IMR-90 (cell line): ENCODE data around the gene APOBEC3H. TPM values are rescaled to one million over a fixed set of nuclear protein-coding genes. Genes with fewer than 3 reads are reported as not detected.

ENCODE experiments used
- ATAC-seq: fragments of 200-7000 bp; cut with Tn5 transposase; 2 replicates; pipeline ENCODE4 v1.9.1; 2020; ENCODE audit warnings: low read depth, mild to moderate bottlenecking, moderate library complexity
- BruUV-seq: library from RNA; stranded (reverse); fragments of 400-500 nt; replicated peaks from 2 replicates; lab custom pipeline; 2021; lab: Mats Ljungman, UMichigan
- CTCF ChIA-PET: fragments of 300-600 bp; formaldehyde crosslinking; extraction: SDS; loops from one replicate; lab custom pipeline; 2021; ENCODE audit warnings: antibody characterized with exemption; lab: Yijun Ruan, JAX
- POLR2A ChIA-PET: fragments of 300-600 bp; sonication (Branson Sonifier 250); formaldehyde crosslinking; loops from one replicate; lab custom pipeline; 2022; ENCODE audit warnings: antibody characterized with exemption; ENCODE audit not compliant: unreplicated experiment; lab: Charles Lee
- DNase-seq: peaks from one replicate; pipeline ENCODE4 v3.0.0; 2013
- H2AFZ ChIP-seq: replicated peaks from 2 replicates; pipeline ENCODE3; 2013; ENCODE audit warnings: low read length, mild to moderate bottlenecking; ENCODE audit not compliant: poor library complexity
- H2AK5ac ChIP-seq: 2 replicates; pipeline ENCODE4 v1.6.1; 2013; ENCODE audit warnings: low read depth, low read length, inconsistent platforms
- H2AK9ac ChIP-seq: replicated peaks from 2 replicates; pipeline ENCODE3; 2013; ENCODE audit warnings: mild to moderate bottlenecking, low read depth, low read length, moderate library complexity; ENCODE audit not compliant: poor library complexity
- H2BK120ac ChIP-seq: 2 replicates; pipeline ENCODE4 v1.6.1; 2013; ENCODE audit warnings: low read depth, low read length, inconsistent platforms
- H2BK15ac ChIP-seq: 3 replicates; pipeline ENCODE4 v1.6.1; 2013; ENCODE audit warnings: low read depth, low read length, inconsistent platforms
- H2BK20ac ChIP-seq: 2 replicates; pipeline ENCODE4 v1.6.1; 2013; ENCODE audit warnings: low read depth, mild to moderate bottlenecking, inconsistent platforms, low read length, moderate library complexity
- H2BK5ac ChIP-seq: 2 replicates; pipeline ENCODE4 v1.6.1; 2013; ENCODE audit warnings: mild to moderate bottlenecking, low read depth, low read length, inconsistent platforms; ENCODE audit not compliant: poor library complexity, severe bottlenecking
- H3K14ac ChIP-seq: replicated peaks from 2 replicates; pipeline ENCODE4 v1.6.1; 2013; ENCODE audit warnings: low read depth, low read length, inconsistent platforms
- H3K18ac ChIP-seq: 2 replicates; pipeline ENCODE4 v1.6.1; 2013; ENCODE audit warnings: low read depth, low read length, control low read depth
- H3K23ac ChIP-seq: 2 replicates; pipeline ENCODE4 v1.6.1; 2013; ENCODE audit warnings: low read depth, low read length, inconsistent platforms
- H3K27ac ChIP-seq: 2 replicates; pipeline ENCODE4 v1.5.1; 2013; ENCODE audit warnings: mild to moderate bottlenecking, control low read depth, low read length; ENCODE audit not compliant: insufficient read depth
- H3K27me3 ChIP-seq: 2 replicates; pipeline ENCODE4 v1.6.1; 2013; ENCODE audit warnings: low read length; ENCODE audit not compliant: control insufficient read depth, insufficient read depth
- H3K36me3 ChIP-seq: 2 replicates; pipeline ENCODE4 v1.6.1; 2013; ENCODE audit warnings: low read length, mixed read lengths; ENCODE audit not compliant: control insufficient read depth, insufficient read depth
- H3K4ac ChIP-seq: 2 replicates; pipeline ENCODE4 v1.6.1; 2013; ENCODE audit warnings: low read depth, low read length, inconsistent platforms
- H3K4me1 ChIP-seq: 2 replicates; pipeline ENCODE4 v1.6.1; 2013; ENCODE audit warnings: low read length, mixed read lengths; ENCODE audit not compliant: control insufficient read depth, insufficient read depth
- H3K4me2 ChIP-seq: 2 replicates; pipeline ENCODE4 v1.6.1; 2013; ENCODE audit warnings: low read depth, mild to moderate bottlenecking, control low read depth, low read length, moderate library complexity
- H3K4me3 ChIP-seq: 2 replicates; pipeline ENCODE4 v1.5.1; 2013; ENCODE audit warnings: low read depth, mild to moderate bottlenecking, control low read depth, low read length, moderate library complexity; ENCODE audit not compliant: insufficient read depth
- H3K56ac ChIP-seq: 2 replicates; pipeline ENCODE4 v1.6.1; 2013; ENCODE audit warnings: low read length, inconsistent platforms; ENCODE audit not compliant: insufficient read depth; ENCODE audit errors: extremely low read depth
- H3K79me1 ChIP-seq, 2 experiments: 2 replicates each; pipeline ENCODE4 v1.6.1; 2013; ENCODE audit warnings: low read length in 2 of 2, inconsistent platforms in 1 of 2, low read depth in 1 of 2
- H3K9ac ChIP-seq: 2 replicates; pipeline ENCODE4 v1.6.1; 2013; ENCODE audit warnings: low read depth, low read length, control low read depth
- H3K9me1 ChIP-seq: 2 replicates; pipeline ENCODE4 v1.6.1; 2013; ENCODE audit warnings: low read length, inconsistent platforms; ENCODE audit not compliant: insufficient read depth
- H3K9me3 ChIP-seq: 2 replicates; pipeline ENCODE4 v1.6.1; 2013; ENCODE audit warnings: low read length; ENCODE audit not compliant: control insufficient read depth, insufficient read depth
- H4K20me1 ChIP-seq: 2 replicates; pipeline ENCODE4 v1.6.1; 2013; ENCODE audit warnings: low read length, inconsistent platforms; ENCODE audit not compliant: insufficient read depth
- H4K5ac ChIP-seq: 2 replicates; pipeline ENCODE4 v1.6.1; 2013; ENCODE audit warnings: mild to moderate bottlenecking, low read depth, low read length, control low read depth
- H4K8ac ChIP-seq, 2 experiments: 2 replicates each; pipeline ENCODE4 v1.6.1; 2013; ENCODE audit warnings: low read depth in 2 of 2, low read length in 2 of 2, control low read depth in 1 of 2, inconsistent platforms in 1 of 2
- H4K91ac ChIP-seq: 2 replicates; pipeline ENCODE4 v1.6.1; 2013; ENCODE audit warnings: low read depth, low read length, inconsistent platforms; ENCODE audit not compliant: insufficient read depth
- BHLHE40 ChIP-seq: fragments of 150-350 bp; IDR thresholded peaks from 2 replicates; pipeline ENCODE4 v1.6.1; 2016; ENCODE audit warnings: mild to moderate bottlenecking, low read depth, low read length
- CEBPB ChIP-seq: IDR thresholded peaks from 2 replicates; pipeline ENCODE4 v1.6.1; 2012; ENCODE audit warnings: low read depth, low read length, improper control_type of control experiment
- CHD1 ChIP-seq: IDR thresholded peaks from 2 replicates; pipeline ENCODE4 v1.6.1; 2012; ENCODE audit warnings: low read depth, low read length, improper control_type of control experiment
- CTCF ChIP-seq: conservative IDR thresholded peaks from 2 replicates; pipeline ENCODE4 v1.5.1; 2012; ENCODE audit warnings: mild to moderate bottlenecking, low read depth, low read length, improper control_type of control experiment
- ELK1 ChIP-seq: fragments of 150-350 bp; IDR thresholded peaks from 2 replicates; pipeline ENCODE4 v1.6.1; 2016; ENCODE audit warnings: low read depth, mild to moderate bottlenecking, low read length, moderate library complexity, borderline replicate concordance
- FOS ChIP-seq: fragments of 150-350 bp; IDR thresholded peaks from 2 replicates; pipeline ENCODE4 v1.6.1; 2016; ENCODE audit warnings: low read depth, low read length
- MAFK ChIP-seq: IDR thresholded peaks from 2 replicates; pipeline ENCODE4 v1.6.1; 2012; ENCODE audit warnings: low read depth, low read length, improper control_type of control experiment
- MAZ ChIP-seq: IDR thresholded peaks from 2 replicates; pipeline ENCODE4 v1.6.1; 2012; ENCODE audit warnings: low read depth, mild to moderate bottlenecking, low read length, improper control_type of control experiment, moderate library complexity, borderline replicate concordance
- MXI1 ChIP-seq: IDR thresholded peaks from 2 replicates; pipeline ENCODE4 v1.6.1; 2012; ENCODE audit warnings: low read depth, mild to moderate bottlenecking, low read length, moderate library complexity, borderline replicate concordance
- NFE2L2 ChIP-seq: fragments of 150-350 bp; IDR thresholded peaks from 2 replicates; pipeline ENCODE4 v1.6.1; 2016; ENCODE audit warnings: low read depth, mild to moderate bottlenecking, low read length
- POLR2A ChIP-seq: IDR thresholded peaks from 2 replicates; pipeline ENCODE4 v1.6.1; 2012; ENCODE audit warnings: mild to moderate bottlenecking, low read depth, low read length
- RAD21 ChIP-seq: IDR thresholded peaks from 2 replicates; pipeline ENCODE4 v1.6.1; 2012; ENCODE audit warnings: low read length, improper control_type of control experiment
- RCOR1 ChIP-seq: IDR thresholded peaks from 2 replicates; pipeline ENCODE4 v1.6.1; 2012; ENCODE audit warnings: mild to moderate bottlenecking, low read length, improper control_type of control experiment; ENCODE audit not compliant: insufficient replicate concordance
- RFX5 ChIP-seq: IDR thresholded peaks from 2 replicates; pipeline ENCODE4 v1.8.0; 2012; ENCODE audit warnings: low read depth, mild to moderate bottlenecking, low read length, moderate library complexity
- SMC3 ChIP-seq: fragments of 150-350 bp; IDR thresholded peaks from 2 replicates; pipeline ENCODE4 v1.6.1; 2016; ENCODE audit warnings: low read depth, mild to moderate bottlenecking, antibody characterized with exemption, low read length, moderate library complexity
- WGBS, 2 experiments: methylation state at CpG; one replicate each; pipeline versions ENCODE4 v1.1.5 to v1.1.7; 2013; ENCODE audit warnings: missing lambda C conversion rate in 2 of 2; ENCODE audit not compliant: insufficient read length in 1 of 2; ENCODE audit errors: extremely low coverage in 2 of 2; 5-methylcytosine and 5-hydroxymethylcytosine counted together
- dilution Hi-C: fragments of 300-500 bp; cut with HindIII; formaldehyde crosslinking; loops from one replicate; pipeline ENCODE4 v1.14.3; 2018; ENCODE audit warnings: low sequenced_read_pairs; ENCODE audit not compliant: unreplicated experiment
- in situ Hi-C: fragments of 300-500 bp; cut with MboI; formaldehyde crosslinking; loops from 3 replicates; pipeline ENCODE4 v1.14.3; 2019; ENCODE audit warnings: low sequenced_read_pairs, inconsistent platforms, mixed read lengths
- intact Hi-C: fragments of 100-400 bp; cut with micrococcal nuclease; formaldehyde crosslinking; loops from 2 replicates; pipeline ENCODE4 v1.10.0; 2022
- polyA plus RNA-seq, 3 experiments: library from polyadenylated mRNA; depleted of rRNA; stranded (reverse); fragments of >200 nt; gene quantifications; 2 replicates each; pipeline ENCODE4 v1.2.3, GENCODE V29; 2012; ENCODE audit warnings: low replicate concordance in 1 of 3
- total RNA-seq: library from RNA; depleted of rRNA; stranded (reverse); fragments of >200 nt; gene quantifications from 2 replicates; pipeline ENCODE4 v1.2.3, GENCODE V29; 2012
- TF ChIP-seq, protein P1 (sequence below): fragments of 150-350 bp; IDR thresholded peaks from 2 replicates; pipeline ENCODE4 v1.6.1; 2017; ENCODE audit warnings: mild to moderate bottlenecking, antibody characterized with exemption, low read length, low read depth

Gene APOBEC3H
- total and polyA plus RNA-seq, 2 of the 4 experiments (the other 2 are of a cell fraction): 0.18 TPM; not detected in 1

DNA sequence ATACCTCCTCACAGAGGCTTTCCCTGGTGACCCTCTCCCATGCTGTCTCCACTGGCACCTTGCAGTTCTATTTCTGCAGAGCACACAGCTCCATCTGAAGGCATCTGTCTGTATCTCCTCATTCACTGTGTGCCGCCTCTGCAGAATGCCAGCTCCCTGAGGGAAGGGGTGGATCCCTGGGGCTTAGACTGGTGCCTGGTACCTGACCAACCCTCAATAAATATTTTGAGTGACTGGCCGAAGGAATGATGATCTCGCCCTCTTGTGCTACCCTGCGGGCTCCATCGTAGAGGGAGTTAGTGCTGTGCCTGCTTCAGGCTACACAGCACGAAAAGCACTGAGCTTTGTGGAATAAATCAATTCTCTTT is 53.8 kb downstream of the APOBEC3H start:
- Histone ChIP-seq H3K4me3 (no peak overlapping the region), H3K79me1 (peaks cover 2 to 3% of the 10 kb centered on the region in 2 experiments; a peak in 2 of 4 replicates), H3K9ac (no peak overlapping the region), H3K4ac (no peak overlapping the region), H3K27me3 (peaks cover 21% of the 10 kb centered on the region), H4K8ac (no peak overlapping the region), H2AK5ac (no peak overlapping the region), H3K27ac (no peak overlapping the region), H3K56ac (no peak overlapping the region), H2BK5ac (no peak overlapping the region), H4K20me1 (no peaks in the 10 kb centered on the region), H2BK15ac (no peak overlapping the region), H3K9me1 (no peaks in the 10 kb centered on the region), H3K23ac (no peak overlapping the region), H4K91ac (no peak overlapping the region), H3K14ac (no peak overlapping the region), H2AFZ (no peak overlapping the region), H3K36me3 (0 out of 2 replicates have a peak, but pooled peaks cover 2% of the 10 kb centered on the region), H3K4me2 (no peak overlapping the region; the same call in 1 of the 2 replicates), H2AK9ac (peak overlapping the region; percentile 37), H3K9me3 (no peaks in the 10 kb centered on the region), H2BK120ac (no peak overlapping the region), H3K4me1 (peaks cover 5% of the 10 kb centered on the region), H2BK20ac (no peak overlapping the region), H3K18ac (no peak overlapping the region), H4K5ac (no peak overlapping the region)
- DNase-seq (no peak), ATAC-seq (no peak)
- intact Hi-C loops: no loop called here
- no CpG with 5 or more reads among the region's 6 CpGs for WGBS, 2 experiments
- no peak for TF ChIP-seq MXI1
- TF ChIP-seq BHLHE40: no peak
- TF ChIP-seq, protein P1, sequence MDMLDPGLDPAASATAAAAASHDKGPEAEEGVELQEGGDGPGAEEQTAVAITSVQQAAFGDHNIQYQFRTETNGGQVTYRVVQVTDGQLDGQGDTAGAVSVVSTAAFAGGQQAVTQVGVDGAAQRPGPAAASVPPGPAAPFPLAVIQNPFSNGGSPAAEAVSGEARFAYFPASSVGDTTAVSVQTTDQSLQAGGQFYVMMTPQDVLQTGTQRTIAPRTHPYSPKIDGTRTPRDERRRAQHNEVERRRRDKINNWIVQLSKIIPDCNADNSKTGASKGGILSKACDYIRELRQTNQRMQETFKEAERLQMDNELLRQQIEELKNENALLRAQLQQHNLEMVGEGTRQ: no peak
- no peak for TF ChIP-seq POLR2A
- TF ChIP-seq CTCF: no peak
- TF ChIP-seq RCOR1: no peak
- TF ChIP-seq RAD21: no peak
- TF ChIP-seq CHD1: no peak
- no peak for TF ChIP-seq NFE2L2
- no peak for TF ChIP-seq CEBPB
- no peak for TF ChIP-seq RFX5
- TF ChIP-seq ELK1: no peak
- no peak for TF ChIP-seq MAFK
- TF ChIP-seq SMC3: no peak
- TF ChIP-seq FOS: no peak
- TF ChIP-seq MAZ: no peak
- in situ Hi-C loops: loop anchor here (25.0 kb wide), 1 partner anchor 886 kb away; no protein-coding TSS in a partner anchor
- ChIA-PET POLR2A (interaction anchor here (0.6 kb wide), 1 partner anchor 166 kb away, joined by 4 read pairs; no protein-coding TSS in a partner anchor), CTCF (no interaction called here)
- dilution Hi-C loops: no loop called here
- BruUV-seq: no TSS peak
